ENCODE data around the gene SLC35B2. TPM values are rescaled to one million over a fixed set of nuclear protein-coding genes. Genes with fewer than 3 reads are reported as not detected.

The SLC35B2 gene
- total RNA-seq, 1 experiment from 2014 or later = 112 TPM

DNA sequence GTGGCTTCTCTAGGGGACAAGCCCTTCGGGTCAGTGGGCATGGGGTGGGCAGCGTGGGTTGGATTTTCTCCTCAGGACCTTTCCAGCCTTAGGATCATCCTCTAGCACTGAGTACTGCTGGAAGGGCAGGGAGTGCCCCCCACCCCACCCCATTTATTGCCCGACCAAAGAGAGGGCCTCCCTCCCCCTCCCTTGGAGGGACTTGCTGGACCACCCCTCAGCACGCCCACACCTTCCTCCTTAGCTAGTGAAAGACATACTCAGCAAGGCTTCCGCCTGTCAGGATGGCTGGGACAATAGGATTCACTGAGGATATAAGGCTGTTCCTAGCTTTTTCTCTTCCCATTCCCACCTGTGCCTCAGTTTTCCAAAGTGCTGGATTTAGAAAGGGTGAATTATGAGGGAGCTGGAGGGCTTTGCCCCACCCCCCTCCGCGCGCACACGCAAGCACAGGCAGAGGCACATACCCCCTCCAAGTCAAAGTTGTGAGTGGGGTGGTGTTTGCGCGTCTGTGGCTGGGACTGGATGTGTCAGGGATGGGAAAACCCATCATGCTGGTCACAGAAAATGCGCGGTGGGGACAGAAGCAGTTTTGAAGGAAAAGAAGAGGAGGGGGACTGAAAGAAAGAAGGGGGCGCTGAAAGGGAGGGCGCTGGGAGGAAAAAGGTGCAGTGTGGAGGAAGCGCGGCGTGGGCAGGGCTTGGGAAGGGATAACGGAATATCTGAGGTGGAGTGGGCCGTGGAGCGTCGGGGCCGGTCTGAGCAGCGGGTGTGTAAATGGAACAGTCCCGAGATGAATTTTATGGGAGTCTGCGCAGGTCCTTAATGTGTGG is 34.6 kb downstream of the SLC35B2 start:
- DNase-seq (ENCODE audit: low spot score) = no peak

DNA sequence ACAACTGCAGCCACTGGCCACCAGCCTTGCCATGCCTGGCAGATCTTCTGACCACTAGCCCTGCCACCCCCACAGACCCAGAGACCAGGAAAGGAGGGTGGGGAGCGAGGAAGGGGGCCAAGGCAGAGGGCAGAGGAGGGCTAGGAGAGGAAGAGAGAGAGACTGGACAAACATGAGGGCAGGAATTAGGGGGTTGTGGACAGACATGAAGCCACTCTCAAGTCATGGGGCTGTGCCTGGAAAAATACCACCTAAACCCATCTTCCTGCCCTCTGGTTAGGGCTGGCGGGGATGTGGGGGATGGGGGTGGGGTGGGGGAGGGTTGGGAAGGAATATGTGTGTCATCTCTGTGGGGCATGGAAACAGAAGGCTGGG is 35.4 kb downstream of the SLC35B2 start:
- no peak for DNase-seq (ENCODE audit: low spot score)

DNA sequence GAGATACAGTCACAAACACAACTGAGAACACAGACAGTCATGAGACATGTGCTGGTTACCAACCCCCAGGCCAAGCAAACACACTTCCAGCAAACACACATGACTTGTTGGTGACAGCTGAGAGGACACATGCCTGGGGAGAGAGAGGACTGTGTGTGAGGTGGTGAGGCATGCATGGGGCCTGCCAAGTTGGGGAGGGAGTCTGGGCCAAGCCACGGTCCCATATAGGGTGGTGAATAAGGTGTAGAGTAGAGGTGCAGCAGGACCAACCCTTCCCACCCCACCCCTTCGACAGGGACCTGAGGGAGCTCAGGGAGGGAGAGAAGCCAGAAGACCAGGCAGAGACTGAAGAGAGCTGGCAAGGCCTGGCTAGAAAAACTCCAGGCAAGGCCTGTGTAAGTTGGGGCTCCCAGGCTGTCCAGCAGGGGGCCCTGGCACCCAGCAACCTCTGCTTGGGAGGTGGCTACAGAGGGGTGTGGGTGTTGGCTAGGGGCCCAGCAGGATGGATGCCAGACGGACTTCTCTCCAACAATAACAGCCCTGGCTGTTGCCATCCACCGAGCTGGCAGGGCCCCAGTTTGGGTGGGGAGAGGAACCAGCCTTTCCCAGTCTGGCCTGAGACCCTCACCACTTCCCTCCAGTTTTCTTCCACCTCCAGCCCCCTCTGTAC is 35.9 kb downstream of the SLC35B2 start:
- peak; percentile 92 for DNase-seq (ENCODE audit: low spot score)

DNA sequence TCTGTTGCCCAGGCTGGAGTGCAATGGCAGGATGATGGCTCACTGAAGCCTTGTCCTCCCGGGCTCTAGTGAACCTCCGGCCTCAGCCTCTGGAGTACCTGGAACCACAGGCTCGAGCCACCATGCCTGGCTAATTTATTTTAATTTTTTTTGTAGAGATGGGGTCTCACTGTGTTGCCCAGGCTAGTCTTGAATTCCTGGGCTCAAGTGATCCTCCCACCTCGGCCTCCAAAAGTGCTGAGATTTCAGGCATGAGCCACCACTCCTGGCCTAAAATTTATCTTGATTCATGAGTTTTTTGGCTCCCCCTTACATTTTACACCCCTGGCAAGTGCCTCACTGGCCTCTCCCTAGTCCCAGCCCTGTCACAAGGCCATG is 36.4 kb downstream of the SLC35B2 start:
- DNase-seq (ENCODE audit: low spot score) = no peak

DNA sequence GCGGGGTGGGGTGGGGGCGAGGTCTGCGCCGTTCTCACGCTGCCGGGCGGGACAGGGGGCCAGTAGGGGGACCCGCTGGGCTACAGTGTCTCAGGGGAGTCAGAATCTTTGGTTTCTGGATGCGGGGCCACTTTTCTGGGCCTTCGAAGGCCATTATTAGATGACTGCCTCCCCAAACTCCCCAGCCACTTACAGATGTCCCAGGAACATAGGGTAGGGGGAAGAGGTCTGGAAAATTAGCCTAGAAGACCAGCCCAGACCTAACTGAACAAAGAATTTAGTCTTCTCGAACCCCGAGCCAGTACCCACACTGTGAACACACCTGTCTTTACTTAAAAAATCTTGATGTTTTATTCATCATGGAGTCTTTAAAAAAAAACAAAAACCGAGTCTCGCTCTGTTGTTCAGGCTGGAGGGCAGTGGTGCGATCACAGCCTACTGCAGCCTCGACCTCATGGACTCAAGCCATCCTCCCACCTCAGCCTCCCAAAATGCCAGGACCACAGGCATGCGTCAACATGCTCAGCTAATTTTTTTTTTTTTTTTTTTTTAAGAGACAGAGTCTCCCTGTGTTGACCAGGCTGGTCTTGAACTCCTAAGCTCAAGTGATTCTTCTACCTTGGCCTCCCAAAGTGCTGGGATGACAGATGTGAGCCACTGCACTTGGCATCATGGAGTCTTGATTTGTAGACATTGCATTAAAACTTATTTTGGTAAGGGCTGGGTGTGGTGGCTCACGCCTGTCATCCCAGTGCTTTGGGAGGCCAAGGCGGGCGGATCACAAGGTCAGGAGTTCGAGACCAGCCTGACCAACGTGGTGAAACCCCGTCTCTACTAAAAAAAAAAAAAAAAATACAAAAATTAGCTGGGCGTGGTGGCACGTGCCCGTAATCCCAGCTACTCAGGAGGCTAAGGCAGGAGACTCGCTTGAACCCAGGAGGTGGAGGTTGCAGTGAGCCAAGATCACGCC is 37.2 kb downstream of the SLC35B2 start:
- no peak for DNase-seq (ENCODE audit: low spot score)

DNA sequence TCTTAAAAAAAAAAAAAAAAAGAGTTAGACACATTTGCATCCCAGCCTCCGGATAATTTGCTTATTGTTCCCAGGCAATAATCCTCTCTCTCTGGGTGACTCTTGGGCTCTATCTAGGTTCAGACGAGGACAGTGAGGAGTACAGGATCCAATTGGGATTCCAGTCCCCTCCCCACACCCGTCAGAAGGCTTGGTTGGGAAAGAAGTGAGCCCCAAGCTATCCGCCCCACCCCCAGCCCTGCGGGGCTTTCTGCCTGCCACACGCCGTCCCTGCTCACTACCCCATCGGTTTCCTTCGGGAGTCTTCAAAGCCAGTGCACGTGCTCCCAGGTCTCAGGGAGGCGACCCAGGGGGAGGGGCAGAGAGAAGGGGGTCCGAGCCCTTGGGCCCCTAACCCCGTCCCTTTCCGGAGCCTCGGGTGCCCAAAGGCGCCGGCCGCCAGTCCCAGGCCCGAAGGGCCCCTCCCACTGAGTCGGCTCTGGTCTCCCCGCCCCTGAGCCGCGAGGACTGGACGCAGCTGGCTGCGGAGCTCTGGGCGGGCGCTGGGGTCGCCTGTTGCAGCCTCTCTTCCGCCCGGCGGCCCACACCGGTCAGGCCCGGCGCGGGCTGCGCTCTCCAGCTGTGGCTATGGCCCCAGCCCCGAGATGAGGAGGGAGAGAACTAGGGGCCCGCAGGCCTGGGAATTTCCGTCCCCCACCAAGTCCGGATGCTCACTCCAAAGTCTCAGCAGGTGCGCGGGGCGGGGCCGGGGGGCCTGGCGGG is 38.1 kb downstream of the SLC35B2 start:
- peak; percentile 25 for DNase-seq (ENCODE audit: low spot score)

DNA sequence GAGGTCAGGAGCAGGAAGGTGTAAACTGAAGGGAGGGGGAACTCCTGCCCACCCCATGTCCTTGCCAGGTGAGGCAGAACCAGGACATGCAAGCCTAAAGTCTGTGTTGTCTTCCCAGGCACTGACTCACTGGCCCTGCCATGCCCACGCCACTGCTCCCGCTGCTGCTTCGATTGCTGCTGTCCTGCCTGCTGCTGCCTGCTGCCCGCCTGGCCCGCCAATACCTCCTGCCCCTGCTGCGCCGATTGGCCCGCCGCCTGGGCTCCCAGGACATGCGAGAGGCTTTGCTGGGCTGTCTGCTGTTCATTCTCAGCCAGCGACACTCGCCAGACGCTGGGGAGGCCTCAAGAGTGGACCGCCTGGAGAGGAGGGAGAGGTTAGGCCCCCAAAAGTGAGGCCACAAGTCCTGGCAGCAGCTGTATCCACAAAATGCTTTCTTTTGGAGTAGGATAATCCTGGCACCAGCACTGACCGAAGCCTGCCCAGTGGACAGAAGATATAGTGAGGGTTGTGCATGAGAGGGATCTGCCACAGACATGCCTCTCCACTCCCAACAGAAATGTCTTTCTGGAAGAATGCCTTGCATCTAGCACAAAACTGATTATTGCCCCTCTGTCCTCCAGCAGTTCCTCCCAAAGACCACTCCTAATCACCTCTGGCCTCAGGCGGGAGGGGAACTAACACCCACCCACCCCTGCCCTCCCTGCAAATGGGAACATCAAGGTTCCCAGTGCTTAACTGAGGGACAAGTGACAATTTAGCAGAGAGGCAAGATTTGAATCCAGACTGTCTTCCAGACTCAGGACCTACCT is 39.8 kb downstream of the SLC35B2 start:
- no peak for DNase-seq (ENCODE audit: low spot score)

DNA sequence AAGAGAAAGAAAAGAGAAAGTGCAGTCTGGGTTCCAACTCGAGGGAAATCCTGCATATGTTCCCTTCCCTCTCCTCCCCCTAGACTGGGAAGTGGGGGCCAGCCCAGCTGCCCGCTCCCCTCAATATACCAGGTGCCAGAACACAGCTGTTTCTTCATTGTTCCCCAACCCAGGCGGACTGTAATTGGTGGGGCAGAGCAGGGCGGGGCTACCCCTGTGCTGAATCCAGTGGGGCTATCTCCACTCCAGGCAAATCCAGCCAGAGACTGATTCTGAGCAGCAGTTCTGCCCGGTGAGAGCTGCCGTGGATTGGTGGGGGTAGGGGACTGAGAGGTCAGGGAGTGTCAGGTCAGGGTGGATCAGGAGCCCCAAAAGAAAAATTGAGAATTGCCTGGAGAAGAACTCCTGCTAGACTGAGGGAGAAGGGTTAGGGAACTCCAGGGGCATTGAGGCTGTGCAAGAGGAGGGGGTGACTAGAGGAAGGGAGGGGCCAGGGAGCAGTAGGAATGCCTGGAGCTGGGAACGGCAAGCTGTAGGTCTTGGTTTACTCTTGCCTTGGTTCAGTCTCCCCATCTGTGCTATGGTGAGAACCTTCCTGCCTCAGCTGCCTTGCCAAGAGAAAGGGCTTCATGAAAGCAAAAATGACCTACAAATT is 40.5 kb downstream of the SLC35B2 start, which contains the start of gene MYMX:
Gene MYMX (plus strand): TSS at position 250 of the 655 bp plus-strand sequence. CDS start 546 bp downstream, outside the sequence.
- no peak for DNase-seq (ENCODE audit: low spot score)

DNA sequence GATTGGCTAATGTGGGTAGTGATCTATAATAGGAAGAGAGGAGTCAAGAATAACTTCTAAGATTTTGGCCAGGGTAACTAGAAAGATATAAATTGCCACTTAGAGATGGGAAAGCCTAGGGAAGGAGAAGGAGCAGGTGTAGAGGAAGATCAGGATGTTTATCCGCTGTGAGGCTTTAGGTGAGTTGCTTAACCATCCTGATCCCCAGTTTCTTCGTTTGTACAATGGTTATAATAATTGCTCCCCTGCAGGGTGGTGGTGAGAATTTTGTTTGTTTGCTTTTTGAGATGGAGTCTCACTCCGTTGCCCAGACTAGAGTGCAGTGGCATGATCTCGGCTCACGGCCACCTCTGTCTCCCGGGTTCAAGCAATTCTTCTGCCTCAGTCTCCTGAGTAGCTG is 43.0 kb downstream of the SLC35B2 start:
- DNase-seq (ENCODE audit: low spot score) = no peak

DNA sequence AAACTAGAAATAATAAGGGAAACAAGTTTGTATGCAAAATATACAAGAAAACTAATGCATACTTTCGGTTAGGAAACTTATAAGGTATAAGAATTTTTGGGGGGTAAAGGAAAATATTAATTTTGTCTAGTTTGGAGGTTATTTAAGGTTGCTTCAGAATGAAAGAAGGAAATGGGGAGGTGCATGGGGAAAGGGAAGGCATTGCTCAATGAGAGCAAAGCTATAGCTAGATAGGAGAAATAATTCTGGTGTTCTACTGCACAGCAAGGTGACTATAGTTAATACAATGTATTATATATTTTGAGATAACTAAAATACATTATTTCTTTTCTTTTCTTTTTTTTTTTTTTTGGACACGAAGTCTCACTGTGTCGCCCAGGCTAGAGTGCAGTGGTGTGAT is 46.0 kb downstream of the SLC35B2 start:
- no peak for DNase-seq (ENCODE audit: low spot score)

DNA sequence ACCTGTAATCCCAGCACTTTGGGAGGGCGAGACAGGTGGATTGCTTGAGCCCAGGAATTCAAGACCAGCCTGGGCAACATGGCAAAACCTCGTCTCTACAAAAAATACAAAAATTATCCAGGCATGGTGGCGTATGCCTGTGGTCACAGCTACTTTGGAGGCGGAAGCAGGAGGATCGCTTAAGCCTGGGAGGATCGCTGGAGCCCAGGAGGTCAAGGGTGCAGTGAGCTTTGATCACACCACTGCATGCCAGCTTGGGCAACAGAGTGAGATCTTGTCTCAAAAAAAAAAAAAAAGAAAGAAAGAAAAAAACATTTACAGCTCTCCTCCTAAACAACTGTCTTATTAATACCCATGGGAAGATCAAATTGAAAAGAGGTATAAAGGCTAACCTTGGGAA is 49.4 kb downstream of the SLC35B2 start:
- DNase-seq (ENCODE audit: low spot score) = no peak

Other genes starting within 250 kb of the SLC35B2 start
- 136 and 149 TPM in 2 replicates for gene MRPL14, start 130.1 kb downstream of the SLC35B2 start, total RNA-seq (2014; rRNA removed; shearing (Covaris generic))
- gene TMEM63B, start 130.0 kb downstream of the SLC35B2 start, total RNA-seq (2014; rRNA removed; shearing (Covaris generic)) = 43.1 and 47.9 TPM in 2 replicates
- gene CAPN11, start 98.7 kb downstream of the SLC35B2 start, total RNA-seq (2014; rRNA removed; shearing (Covaris generic)) = not detected in 2 replicates
- gene MYMX, start 40.6 kb downstream of the SLC35B2 start, total RNA-seq (2014; rRNA removed; shearing (Covaris generic)) = not detected in 2 replicates
- 24.7 and 26.2 TPM in 2 replicates for gene SLC29A1, start 33.9 kb downstream of the SLC35B2 start, total RNA-seq (2014; rRNA removed; shearing (Covaris generic))
- gene HSP90AB1, start 10.4 kb downstream of the SLC35B2 start, total RNA-seq (2014; rRNA removed; shearing (Covaris generic)) = 2,477 and 2,544 TPM in 2 replicates
- gene NFKBIE, start 8.0 kb upstream of the SLC35B2 start, total RNA-seq (2014; rRNA removed; shearing (Covaris generic)) = 22.4 and 33.4 TPM in 2 replicates
- 0.96 and 1.3 TPM in 2 replicates for gene TMEM151B, start 12.9 kb upstream of the SLC35B2 start, total RNA-seq (2014; rRNA removed; shearing (Covaris generic))
- 17.4 and 20.8 TPM in 2 replicates for gene AARS2, start 55.8 kb upstream of the SLC35B2 start, total RNA-seq (2014; rRNA removed; shearing (Covaris generic))
- gene SPATS1, start 85.1 kb upstream of the SLC35B2 start, total RNA-seq (2014; rRNA removed; shearing (Covaris generic)) = not detected in 2 replicates
- 29.3 and 41.1 TPM in 2 replicates for gene CDC5L, start 130.2 kb upstream of the SLC35B2 start, total RNA-seq (2014; rRNA removed; shearing (Covaris generic))

Data from A172 (cell line).